H9 (cell line): ENCODE results near the gene FOXQ1. TPM values are rescaled to one million over a fixed set of nuclear protein-coding genes. Genes with fewer than 3 reads are reported as not detected.

Experiments used
- DNase-seq: peaks from one replicate; pipeline ENCODE4 v3.0.0-alpha.2; 2017
- H2AFZ ChIP-seq: one replicate; pipeline ENCODE4 v1.6.1; 2013; ENCODE audit warnings: mild to moderate bottlenecking, low read length, control low read depth, moderate library complexity
- H2AK5ac ChIP-seq: 2 replicates; pipeline ENCODE4 v1.6.1; 2013; ENCODE audit warnings: low read length, control low read depth, mixed read lengths; ENCODE audit not compliant: insufficient read length
- H2BK120ac ChIP-seq: one replicate; pipeline ENCODE4 v1.6.1; 2013; ENCODE audit warnings: low read depth, mild to moderate bottlenecking, low read length, control low read depth, inconsistent platforms; ENCODE audit not compliant: poor library complexity, severe bottlenecking
- H2BK12ac ChIP-seq: 2 replicates; pipeline ENCODE4 v1.6.1; 2013; ENCODE audit warnings: low read length, control low read depth, mixed read lengths, low read depth; ENCODE audit not compliant: insufficient read length
- H2BK15ac ChIP-seq: 2 replicates; pipeline ENCODE4 v1.6.1; 2013; ENCODE audit warnings: low read depth, low read length, control low read depth
- H2BK20ac ChIP-seq: one replicate; pipeline ENCODE4 v1.6.1; 2013; ENCODE audit warnings: low read depth, mild to moderate bottlenecking, low read length, control low read depth, inconsistent platforms; ENCODE audit not compliant: poor library complexity, severe bottlenecking
- H2BK5ac ChIP-seq: 2 replicates; pipeline ENCODE4 v1.6.1; 2013; ENCODE audit warnings: low read length, control low read depth, mixed read lengths; ENCODE audit not compliant: insufficient read length
- H3K14ac ChIP-seq: 2 replicates; pipeline ENCODE4 v1.6.1; 2013; ENCODE audit warnings: low read length, control low read depth; ENCODE audit not compliant: insufficient read depth
- H3K18ac ChIP-seq: 2 replicates; pipeline ENCODE4 v1.6.1; 2013; ENCODE audit warnings: low read depth, mild to moderate bottlenecking, mixed read lengths, low read length, control low read depth; ENCODE audit not compliant: insufficient read length
- H3K23ac ChIP-seq: 2 replicates; pipeline ENCODE4 v1.6.1; 2013; ENCODE audit warnings: low read length, control low read depth, mixed read lengths, low read depth; ENCODE audit not compliant: insufficient read length
- H3K23me2 ChIP-seq: 2 replicates; pipeline ENCODE4 v1.6.1; 2013; ENCODE audit warnings: low read depth, mild to moderate bottlenecking, mixed read lengths, low read length, control low read depth; ENCODE audit not compliant: insufficient read length, poor library complexity, severe bottlenecking
- H3K27ac ChIP-seq: 2 replicates; pipeline ENCODE4 v1.5.1; 2013; ENCODE audit warnings: low read length, control low read depth, mixed read lengths, low read depth; ENCODE audit not compliant: insufficient read length
- H3K27me3 ChIP-seq: 2 replicates; pipeline ENCODE4 v1.6.1; 2013; ENCODE audit warnings: low read length, control low read depth, inconsistent platforms; ENCODE audit not compliant: insufficient read depth
- H3K4ac ChIP-seq: 2 replicates; pipeline ENCODE4 v1.6.1; 2013; ENCODE audit warnings: low read depth, mild to moderate bottlenecking, control low read depth, inconsistent platforms, low read length, moderate library complexity
- H3K4me1 ChIP-seq: 2 replicates; pipeline ENCODE4 v1.6.1; 2013; ENCODE audit warnings: low read length, control low read depth, inconsistent platforms; ENCODE audit not compliant: insufficient read depth
- H3K4me2 ChIP-seq: 2 replicates; pipeline ENCODE4 v1.6.1; 2013; ENCODE audit warnings: low read length, control low read depth, mixed read lengths; ENCODE audit not compliant: insufficient read length, insufficient read depth
- H3K56ac ChIP-seq: 2 replicates; pipeline ENCODE4 v1.6.1; 2013; ENCODE audit warnings: low read depth, mild to moderate bottlenecking, mixed read lengths, low read length, control low read depth; ENCODE audit not compliant: insufficient read length
- H3K79me1 ChIP-seq: 2 replicates; pipeline ENCODE4 v1.6.1; 2013; ENCODE audit warnings: low read depth, mild to moderate bottlenecking, moderate library complexity, low read length, control low read depth, inconsistent platforms; ENCODE audit not compliant: insufficient read depth, poor library complexity, severe bottlenecking
- H3K79me2 ChIP-seq: 2 replicates; pipeline ENCODE4 v1.6.1; 2013; ENCODE audit warnings: low read length, control low read depth, inconsistent platforms; ENCODE audit not compliant: insufficient read depth
- H3K9ac ChIP-seq: 2 replicates; pipeline ENCODE4 v1.6.1; 2013; ENCODE audit warnings: low read length, control low read depth, mixed read lengths; ENCODE audit not compliant: insufficient read length; ENCODE audit errors: extremely low read depth
- H3K9me3 ChIP-seq: one replicate; pipeline ENCODE4 v1.6.1; 2013; ENCODE audit warnings: low read depth, low read length, inconsistent platforms; ENCODE audit not compliant: control insufficient read depth
- H3T11ph ChIP-seq: one replicate; pipeline ENCODE4 v1.6.1; 2013; ENCODE audit warnings: mild to moderate bottlenecking, low read length, control low read depth, inconsistent platforms
- H4K20me1 ChIP-seq: one replicate; pipeline ENCODE4 v1.6.1; 2013; ENCODE audit not compliant: control insufficient read depth, insufficient read length, insufficient read depth
- H4K5ac ChIP-seq: 2 replicates; pipeline ENCODE4 v1.6.1; 2013; ENCODE audit warnings: low read depth, mild to moderate bottlenecking, mixed read lengths, low read length, control low read depth; ENCODE audit not compliant: insufficient read length
- H4K8ac ChIP-seq: replicated peaks from 2 replicates; pipeline ENCODE4 v1.6.1; 2013; ENCODE audit warnings: low read length, control low read depth, mixed read lengths, low read depth; ENCODE audit not compliant: insufficient read length
- H4K91ac ChIP-seq: 2 replicates; pipeline ENCODE4 v1.6.1; 2013; ENCODE audit warnings: low read depth, mild to moderate bottlenecking, moderate library complexity, mixed read lengths, low read length, control low read depth; ENCODE audit not compliant: insufficient read length
- H3K27ac Mint-ChIP-seq, 3 experiments: 2 replicates in 2 of 3; 3 replicates in 1 of 3; pipeline ENCODE4 v1.8.0; 2020 to 2021; ENCODE audit warnings: mixed read lengths in 3 of 3, mild to moderate bottlenecking in 1 of 3, moderate library complexity in 1 of 3
- H3K27me3 Mint-ChIP-seq: 2 replicates; pipeline ENCODE4 v1.8.0; 2021; ENCODE audit warnings: low read depth, mild to moderate bottlenecking, moderate library complexity, mixed read lengths
- H3K36me3 Mint-ChIP-seq, 3 experiments: 2 replicates in 2 of 3; 3 replicates in 1 of 3; pipeline ENCODE4 v1.8.0; 2020 to 2021; ENCODE audit warnings: low read depth in 3 of 3, mixed read lengths in 3 of 3; ENCODE audit not compliant: insufficient read depth in 1 of 3
- H3K4me1 Mint-ChIP-seq, 2 experiments: 2 replicates each; pipeline ENCODE4 v1.8.0; 2020; ENCODE audit warnings: mixed read lengths in 2 of 2
- H3K4me3 Mint-ChIP-seq, 2 experiments: 2 replicates in 1 of 2; 3 replicates in 1 of 2; pipeline ENCODE4 v1.8.0; 2020 to 2021; ENCODE audit warnings: mild to moderate bottlenecking in 2 of 2, mixed read lengths in 2 of 2, moderate library complexity in 1 of 2
- H3K9me3 Mint-ChIP-seq, 2 experiments: 2 replicates in 1 of 2; 3 replicates in 1 of 2; pipeline ENCODE4 v1.8.0; 2020; ENCODE audit warnings: mild to moderate bottlenecking in 2 of 2, mixed read lengths in 2 of 2, moderate library complexity in 1 of 2
- WGBS: extraction: QIAGEN DNeasy Blood & Tissue Kit; methylation state at CpG from one replicate; pipeline ENCODE4 v1.1.7; 2013; ENCODE audit warnings: missing lambda C conversion rate, low lambda C conversion rate, mixed read lengths; ENCODE audit not compliant: insufficient read length; ENCODE audit errors: extremely low coverage; 5-methylcytosine and 5-hydroxymethylcytosine counted together
- total RNA-seq: library from RNA; stranded (reverse); gene quantifications from 2 replicates; pipeline ENCODE4 v1.2.1, GENCODE V29; 2021
- TF ChIP-seq, protein P1 (sequence below): fragments of 200-600 bp; sonication (generic); conservative IDR thresholded peaks from 3 replicates; pipeline ENCODE4 v1.8.0; 2021; ENCODE audit warnings: antibody characterized with exemption, mild to moderate bottlenecking

FOXQ1 gene
- total RNA-seq, 1 experiment from 2014 or later: 0.15 TPM

GRCh38 chr6:1290086-1290485 is 21.8 kb upstream of the FOXQ1 start:
- Mint-ChIP-seq H3K27ac (no peak overlapping the region), H3K36me3 (no peaks in the 10 kb centered on the region; a peak in 1 of 7 replicates), H3K9me3 (no peaks in the 10 kb centered on the region; a peak in 2 of 5 replicates), H3K27me3 (peaks cover 18% of the 10 kb centered on the region), H3K4me3 (no peak overlapping the region), H3K4me1 (peaks cover 2 to 9% of the 10 kb centered on the region in 2 experiments; a peak in 2 of 4 replicates)
- TF ChIP-seq, protein P1, sequence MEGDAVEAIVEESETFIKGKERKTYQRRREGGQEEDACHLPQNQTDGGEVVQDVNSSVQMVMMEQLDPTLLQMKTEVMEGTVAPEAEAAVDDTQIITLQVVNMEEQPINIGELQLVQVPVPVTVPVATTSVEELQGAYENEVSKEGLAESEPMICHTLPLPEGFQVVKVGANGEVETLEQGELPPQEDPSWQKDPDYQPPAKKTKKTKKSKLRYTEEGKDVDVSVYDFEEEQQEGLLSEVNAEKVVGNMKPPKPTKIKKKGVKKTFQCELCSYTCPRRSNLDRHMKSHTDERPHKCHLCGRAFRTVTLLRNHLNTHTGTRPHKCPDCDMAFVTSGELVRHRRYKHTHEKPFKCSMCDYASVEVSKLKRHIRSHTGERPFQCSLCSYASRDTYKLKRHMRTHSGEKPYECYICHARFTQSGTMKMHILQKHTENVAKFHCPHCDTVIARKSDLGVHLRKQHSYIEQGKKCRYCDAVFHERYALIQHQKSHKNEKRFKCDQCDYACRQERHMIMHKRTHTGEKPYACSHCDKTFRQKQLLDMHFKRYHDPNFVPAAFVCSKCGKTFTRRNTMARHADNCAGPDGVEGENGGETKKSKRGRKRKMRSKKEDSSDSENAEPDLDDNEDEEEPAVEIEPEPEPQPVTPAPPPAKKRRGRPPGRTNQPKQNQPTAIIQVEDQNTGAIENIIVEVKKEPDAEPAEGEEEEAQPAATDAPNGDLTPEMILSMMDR: no peak
- Histone ChIP-seq H3K27ac (no peak overlapping the region), H3T11ph (no peak overlapping the region), H3K23me2 (no peaks in the 10 kb centered on the region), H2AK5ac (no peak overlapping the region), H4K20me1 (no peaks in the 10 kb centered on the region), H2AFZ (no peak overlapping the region), H3K4me1 (peaks cover 4% of the 10 kb centered on the region; the same call in 1 of the 2 replicates), H3K18ac (no peak overlapping the region), H4K91ac (no peak overlapping the region), H2BK12ac (no peak overlapping the region), H3K9me3 (no peaks in the 10 kb centered on the region), H2BK120ac (no peak overlapping the region), H3K14ac (no peak overlapping the region), H3K79me2 (no peaks in the 10 kb centered on the region), H2BK5ac (no peak overlapping the region), H3K4me2 (no peak overlapping the region), H4K5ac (no peak overlapping the region), H3K27me3 (no peaks in the 10 kb centered on the region), H3K9ac (no peak overlapping the region), H2BK15ac (no peak overlapping the region), H2BK20ac (no peak overlapping the region), H3K79me1 (no peaks in the 10 kb centered on the region), H4K8ac (no peak overlapping the region), H3K4ac (no peak overlapping the region), H3K56ac (no peak overlapping the region), H3K23ac (no peak overlapping the region)
- no CpG with 5 or more reads among the region's 6 CpGs for WGBS
- DNase-seq: no peak
